Duodenal mucosa (tissue), 2 donors: Measurements from ENCODE around the gene PHF10.
A peak's percentile ranks its signal among the peaks of the same experiment; 100 is the strongest.
"Not testable (repeated sequence)": the region's sequence is repeated elsewhere in the genome, so short reads cannot be mapped to it uniquely, and the experiment has no call there.

Experiments
- H3K27ac ChIP-seq: one replicate; pipeline ENCODE4 v1.7.0; 2013; ENCODE audit warnings: low read depth, low read length
- H3K27me3 ChIP-seq, 2 donors: one replicate each; pipeline ENCODE4 v1.7.0; 2013; ENCODE audit warnings: low read length in 2 of 2, control low read depth in 1 of 2; ENCODE audit not compliant: insufficient read depth in 2 of 2, control insufficient read depth in 1 of 2
- H3K36me3 ChIP-seq, 2 donors: one replicate each; pipeline ENCODE4 v1.7.0; 2013; ENCODE audit warnings: low read length in 2 of 2, control low read depth in 1 of 2; ENCODE audit not compliant: insufficient read depth in 2 of 2, control insufficient read depth in 1 of 2
- H3K4me1 ChIP-seq, 2 donors: one replicate each; pipeline ENCODE4 v1.7.0; 2013; ENCODE audit warnings: low read length in 2 of 2, control low read depth in 1 of 2; ENCODE audit not compliant: insufficient read depth in 2 of 2, control insufficient read depth in 1 of 2
- H3K4me3 ChIP-seq, 2 donors: one replicate each; pipeline ENCODE4 v1.7.0; 2013; ENCODE audit warnings: low read length in 2 of 2, low read depth in 1 of 2
- H3K9ac ChIP-seq, 2 donors: one replicate each; pipeline ENCODE4 v1.7.0; 2013; ENCODE audit warnings: low read length in 2 of 2, low read depth in 1 of 2
- H3K9me3 ChIP-seq, 2 donors: one replicate each; pipeline ENCODE4 v1.7.0; 2013; ENCODE audit warnings: low read length in 2 of 2, control low read depth in 1 of 2; ENCODE audit not compliant: control insufficient read depth in 1 of 2

The PHF10 gene

GRCh38 chr6:169724494-169725124 lies at the start of gene PHF10:
TSS of gene PHF10 (minus strand) at chr6:169724500. CDS start at chr6:169723931, 569 bp downstream.
- H3K9ac ChIP-seq, result peak within 1 kb of the TSS; percentile 77 to 85
- H3K4me1 ChIP-seq, result peaks cover 19 to 21% of the 10 kb centered on the region in 2 donors
- no peaks in the 10 kb centered on the region for H3K36me3 ChIP-seq
- no peaks in the 10 kb centered on the region for H3K27me3 ChIP-seq
- peak within 1 kb of the TSS; percentile 89 for H3K27ac ChIP-seq
- H3K4me3 ChIP-seq, result peak within 1 kb of the TSS; percentile 80 to 93
- H3K9me3 ChIP-seq, result no peaks in the 10 kb centered on the region

GRCh38 chr6:169766921-169767736 lies 42.8 kb upstream of the PHF10 start:
- no peaks in the 10 kb centered on the region for H3K27me3 ChIP-seq
- H3K9me3 ChIP-seq, result no peaks in the 10 kb centered on the region
- H3K9ac ChIP-seq, result no peak overlapping the region
- peaks cover 11 to 15% of the 10 kb centered on the region in 2 donors for H3K4me1 ChIP-seq
- H3K27ac ChIP-seq, result no peak overlapping the region
- peak overlapping the region in 1 of 2 donors; percentile 1 for H3K4me3 ChIP-seq
- peaks cover 13 to 47% of the 10 kb centered on the region in 2 donors for H3K36me3 ChIP-seq

- no peak overlapping the region for H3K4me3 ChIP-seq
- peaks cover 10 to 52% of the 10 kb centered on the region in 2 donors for H3K36me3 ChIP-seq
- H3K27ac ChIP-seq, result no peak overlapping the region
- no peaks in the 10 kb centered on the region for H3K9me3 ChIP-seq
- peaks cover 11 to 15% of the 10 kb centered on the region in 2 donors for H3K4me1 ChIP-seq
- no peak overlapping the region for H3K9ac ChIP-seq
- no peaks in the 10 kb centered on the region for H3K27me3 ChIP-seq
Observed at GRCh38 chr6:169766232-169766631, 41.9 kb upstream of the PHF10 start.

GRCh38 chr6:169765789-169766188 lies 41.5 kb upstream of the PHF10 start:
- not testable (repeated sequence) for H3K9ac ChIP-seq, H3K9me3 ChIP-seq, H3K27me3 ChIP-seq, H3K4me3 ChIP-seq, H3K27ac ChIP-seq
- peaks cover 11 to 15% of the 10 kb centered on the region in 2 donors for H3K4me1 ChIP-seq
- H3K36me3 ChIP-seq, result peaks cover 10 to 55% of the 10 kb centered on the region in 2 donors

GRCh38 chr6:169763881-169764280 lies 39.6 kb upstream of the PHF10 start:
- Histone ChIP-seq H3K9ac (no peak overlapping the region), H3K27ac (no peak overlapping the region), H3K9me3 (no peaks in the 10 kb centered on the region), H3K36me3 (peaks cover 9 to 65% of the 10 kb centered on the region in 2 donors), H3K4me1 (peaks cover 11 to 15% of the 10 kb centered on the region in 2 donors), H3K4me3 (no peak overlapping the region), H3K27me3 (no peaks in the 10 kb centered on the region)

GRCh38 chr6:169763308-169763707 lies 39.0 kb upstream of the PHF10 start:
- H3K9me3 ChIP-seq, result no peaks in the 10 kb centered on the region
- no peaks in the 10 kb centered on the region for H3K27me3 ChIP-seq
- H3K27ac ChIP-seq, result no peak overlapping the region
- peaks cover 9 to 64% of the 10 kb centered on the region in 2 donors for H3K36me3 ChIP-seq
- H3K4me3 ChIP-seq, result no peak overlapping the region
- peaks cover 11 to 15% of the 10 kb centered on the region in 2 donors for H3K4me1 ChIP-seq
- no peak overlapping the region for H3K9ac ChIP-seq

GRCh38 chr6:169755162-169755561 lies 30.9 kb upstream of the PHF10 start:
- no peak overlapping the region for H3K27ac ChIP-seq
- peaks cover 16 to 27% of the 10 kb centered on the region in 2 donors for H3K36me3 ChIP-seq
- H3K9ac ChIP-seq, result no peak overlapping the region

GRCh38 chr6:169752074-169752623 lies 27.8 kb upstream of the PHF10 start:
- Histone ChIP-seq H3K27me3 (no peaks in the 10 kb centered on the region), H3K27ac (peak overlapping the region; percentile 96), H3K9me3 (no peaks in the 10 kb centered on the region), H3K9ac (peak overlapping the region; percentile 94 to 96), H3K36me3 (peaks cover 2 to 7% of the 10 kb centered on the region in 2 donors), H3K4me1 (peaks cover 23 to 24% of the 10 kb centered on the region in 2 donors), H3K4me3 (peak overlapping the region; percentile 84 to 90)

More at GRCh38 chr6:169755162-169755561, 30.9 kb upstream of the PHF10 start:
- H3K4me3 ChIP-seq, result no peak overlapping the region
- H3K9me3 ChIP-seq, result no peaks in the 10 kb centered on the region
- no peaks in the 10 kb centered on the region for H3K27me3 ChIP-seq
- peaks cover 16 to 22% of the 10 kb centered on the region in 2 donors for H3K4me1 ChIP-seq

GRCh38 chr6:169751242-169752073 lies 27.2 kb upstream of the PHF10 start, which contains the start of the genes DYNLT2 and ERMARD:
TSS of gene DYNLT2 (minus strand) at chr6:169751572. CDS start at chr6:169751458, 114 bp downstream.
TSS of gene ERMARD (plus strand) at chr6:169751622. CDS start at chr6:169751658, 36 bp downstream.
- peaks cover 23 to 24% of the 10 kb centered on the region in 2 donors for H3K4me1 ChIP-seq
- H3K9ac ChIP-seq, result peak within 1 kb of the TSS; percentile 94 to 96
- H3K36me3 ChIP-seq, result peaks cover 0 to under 1% of the 10 kb centered on the region in 2 donors
- H3K27ac ChIP-seq, result peak within 1 kb of the TSS; percentile 96
- no peaks in the 10 kb centered on the region for H3K27me3 ChIP-seq
- H3K4me3 ChIP-seq, result peak within 1 kb of the TSS; percentile 84 to 90
- H3K9me3 ChIP-seq, result no peaks in the 10 kb centered on the region
